GM21367 (cell line): ENCODE results near the gene FTCDNL1.
A peak's percentile ranks its signal among the peaks of the same experiment; 100 is the strongest.

Source experiments
- ATAC-seq: cut with Tn5 transposase; IDR thresholded peaks from one replicate; pipeline ENCODE4 v1.9.1; 2021; ENCODE audit not compliant: unreplicated experiment

The FTCDNL1 gene

DNA sequence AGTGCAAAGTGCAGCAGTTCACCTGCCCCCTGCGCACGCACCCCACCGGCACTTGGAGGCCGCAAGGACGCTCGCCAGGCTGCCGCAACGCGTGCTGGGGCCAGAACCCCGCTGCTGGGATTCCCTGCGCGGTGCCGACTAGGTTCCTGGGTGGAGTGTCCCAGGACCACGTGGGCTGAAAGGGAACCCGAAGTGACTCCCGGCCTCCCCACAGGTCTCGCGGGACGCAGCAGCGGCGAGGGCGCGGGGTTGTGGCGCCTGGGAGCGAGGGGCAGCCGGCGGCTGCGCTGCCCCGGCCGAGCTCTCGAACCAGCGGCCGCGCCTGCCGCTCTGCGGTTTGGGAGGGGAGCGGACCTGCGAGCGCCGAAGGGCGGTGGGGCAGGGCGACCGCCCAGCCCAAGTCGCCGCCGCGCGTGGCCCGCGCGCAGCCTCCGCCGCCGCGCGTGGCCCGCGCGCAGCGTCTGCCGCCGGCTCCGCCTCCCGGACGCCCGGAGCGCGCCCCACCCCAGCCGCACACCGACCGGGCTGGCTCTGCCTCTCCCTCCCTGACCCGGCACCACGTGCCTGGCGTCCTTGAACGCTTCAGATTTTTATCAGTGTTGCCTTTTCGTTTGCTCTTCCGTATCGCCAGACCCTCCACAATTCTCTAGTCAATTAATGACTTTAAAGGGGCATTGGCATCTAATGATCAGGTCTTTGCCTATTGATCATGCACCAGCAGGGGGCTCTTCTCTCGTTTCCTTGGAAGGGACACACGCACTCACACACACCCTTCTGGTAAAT is at the start of gene FTCDNL1:
FTCDNL1 (minus strand) TSS at position 475 of the 783 bp plus-strand sequence. CDS start 2,230 bp downstream, outside the sequence.
- peak; percentile 96 for ATAC-seq

DNA sequence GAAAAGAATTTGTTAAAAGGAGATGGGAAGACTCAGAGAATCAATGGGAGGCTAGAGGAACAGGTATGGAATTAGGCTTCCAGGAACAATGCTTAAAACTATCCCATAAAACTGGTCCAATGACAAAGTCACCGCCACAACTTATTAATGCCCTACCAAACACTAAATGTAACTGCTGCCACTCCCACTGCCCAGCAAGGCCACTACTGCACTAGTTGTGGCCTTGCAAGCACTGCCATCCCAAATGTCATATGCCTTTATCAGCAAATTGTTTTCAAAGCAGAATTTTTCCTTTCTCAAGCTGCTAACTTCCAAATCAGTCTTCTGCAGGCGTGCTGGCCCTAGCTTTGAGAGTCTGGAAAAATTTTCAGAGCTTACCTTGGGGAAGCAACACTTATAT is 45.6 kb upstream of the FTCDNL1 start:
- ATAC-seq = no peak

DNA sequence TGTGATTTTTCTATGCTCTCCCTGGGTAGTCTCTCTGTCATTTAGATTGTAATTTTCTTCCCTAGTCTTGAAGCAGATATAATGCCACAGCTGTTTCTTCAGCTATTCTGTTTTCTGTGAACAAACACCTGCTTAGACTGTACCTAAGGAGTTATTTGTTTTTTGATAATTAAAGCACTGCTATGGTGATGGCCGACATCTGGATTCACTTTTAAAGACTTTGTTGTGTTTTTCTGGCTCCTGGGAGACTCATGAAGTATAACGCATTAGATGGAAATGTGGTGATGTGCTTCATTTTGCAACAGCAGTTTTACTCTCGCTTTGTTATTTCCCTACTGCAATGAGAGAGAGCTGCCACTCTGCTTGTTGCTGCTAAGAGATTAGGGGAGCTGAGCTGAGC is 44.4 kb upstream of the FTCDNL1 start:
- no peak for ATAC-seq

DNA sequence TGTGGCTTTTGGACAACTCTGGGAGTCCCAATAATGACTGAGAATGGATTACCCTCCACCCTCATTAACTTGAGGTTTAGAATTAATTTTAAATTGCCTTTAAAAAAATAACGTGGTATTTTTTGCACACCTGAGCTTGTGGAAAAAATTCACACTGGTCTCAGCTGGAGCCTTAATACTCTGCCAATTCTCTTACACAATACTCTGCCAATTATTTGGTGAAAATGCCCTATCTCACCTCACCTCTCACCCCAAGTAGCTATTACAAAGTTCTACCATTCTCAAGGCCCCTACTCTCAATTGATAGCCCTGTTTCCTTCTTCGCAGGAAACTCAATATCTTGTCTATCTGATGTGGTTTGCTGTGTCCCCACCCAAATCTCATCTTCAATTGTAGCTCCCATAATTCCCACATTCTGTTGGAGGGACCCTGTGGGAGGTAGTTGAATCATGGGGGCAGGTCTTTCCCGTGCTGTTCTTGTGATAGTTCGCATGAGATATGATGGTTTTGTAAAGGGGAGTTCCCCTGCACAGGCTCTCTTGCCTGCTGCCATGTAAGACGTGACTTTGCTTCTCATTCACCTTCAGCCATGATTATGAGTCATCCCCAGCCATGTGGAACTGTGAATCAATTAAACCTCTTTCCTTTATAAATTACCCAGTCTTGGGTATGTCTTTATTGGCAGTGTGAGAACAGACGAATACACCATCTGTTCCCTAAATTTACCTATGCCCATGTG is 32.7 kb upstream of the FTCDNL1 start:
- ATAC-seq = no peak

DNA sequence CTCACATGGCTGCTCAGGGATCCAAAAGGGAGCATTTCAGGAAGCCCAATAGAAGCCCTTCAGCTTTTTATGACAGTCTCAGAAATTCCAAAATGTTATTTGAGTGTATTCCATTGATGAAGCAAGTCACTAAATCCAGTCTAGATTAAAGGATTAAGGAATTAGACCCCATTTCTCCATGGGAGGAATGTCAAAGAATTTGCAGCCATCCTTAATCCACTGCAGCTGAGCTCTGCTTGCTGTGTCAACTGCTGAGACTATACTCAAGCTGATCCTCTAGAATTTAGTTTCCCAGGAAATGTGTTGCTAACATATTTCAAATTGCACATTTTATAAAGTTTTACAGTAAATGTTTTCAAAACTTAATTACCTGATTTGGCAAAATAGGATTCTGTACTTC is 31.7 kb upstream of the FTCDNL1 start:
- ATAC-seq = no peak

DNA sequence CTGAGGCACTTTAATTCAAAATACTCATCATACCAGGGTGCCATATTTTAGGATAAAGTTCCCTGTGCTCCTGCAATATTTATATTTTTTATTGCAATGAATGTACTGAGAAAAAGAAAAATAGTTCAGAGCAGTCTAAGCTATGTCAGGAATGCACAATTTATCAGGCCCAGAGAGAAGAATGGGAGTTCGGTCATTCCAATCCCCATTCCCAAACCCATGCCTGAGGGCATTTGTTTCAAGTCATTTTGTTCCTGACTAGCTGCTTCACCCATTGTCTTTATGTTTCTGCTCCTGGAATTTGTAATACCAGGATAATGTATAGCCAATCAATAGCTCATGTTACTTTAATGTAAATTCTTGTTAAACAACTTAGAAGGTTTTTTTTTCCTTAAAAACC is 24.4 kb upstream of the FTCDNL1 start:
- no peak for ATAC-seq

DNA sequence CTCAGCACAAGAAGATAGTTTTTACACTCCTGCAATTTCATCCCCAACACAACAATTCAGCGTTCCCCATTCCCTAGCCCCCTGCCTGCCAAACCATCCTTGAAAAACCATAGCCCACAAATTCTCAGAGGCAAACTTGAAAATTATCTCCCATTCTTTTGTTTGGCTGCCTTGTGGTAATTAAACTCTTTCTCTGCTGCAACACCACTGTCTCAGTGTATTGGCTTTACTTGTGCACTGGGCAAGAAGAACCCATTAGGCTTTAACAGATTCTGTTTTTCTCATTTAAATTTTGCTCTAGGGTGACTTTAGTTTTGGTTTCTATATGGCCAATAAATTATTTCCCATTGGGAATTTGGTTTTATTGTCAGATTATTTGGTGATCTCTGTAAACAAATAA is 23.2 kb upstream of the FTCDNL1 start:
- no peak for ATAC-seq

DNA sequence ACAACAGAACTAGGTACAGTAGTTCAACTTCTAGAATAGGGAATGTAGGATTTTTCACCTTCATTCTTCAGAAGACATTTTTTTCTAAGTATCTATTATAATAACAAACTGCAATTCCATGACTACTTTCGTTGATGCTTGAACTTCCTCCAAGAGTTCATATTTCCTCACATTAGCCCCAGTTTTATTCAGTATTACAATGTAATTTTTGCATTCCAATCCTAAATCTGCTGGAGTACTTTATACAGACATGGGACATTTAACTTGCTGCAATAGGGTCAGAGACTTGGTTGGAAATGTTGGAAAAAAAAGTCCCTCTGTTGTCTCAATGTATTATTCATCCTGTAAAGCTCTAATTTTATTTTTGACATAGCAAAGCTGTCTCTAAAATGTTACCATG is 19.6 kb upstream of the FTCDNL1 start:
- no peak for ATAC-seq

DNA sequence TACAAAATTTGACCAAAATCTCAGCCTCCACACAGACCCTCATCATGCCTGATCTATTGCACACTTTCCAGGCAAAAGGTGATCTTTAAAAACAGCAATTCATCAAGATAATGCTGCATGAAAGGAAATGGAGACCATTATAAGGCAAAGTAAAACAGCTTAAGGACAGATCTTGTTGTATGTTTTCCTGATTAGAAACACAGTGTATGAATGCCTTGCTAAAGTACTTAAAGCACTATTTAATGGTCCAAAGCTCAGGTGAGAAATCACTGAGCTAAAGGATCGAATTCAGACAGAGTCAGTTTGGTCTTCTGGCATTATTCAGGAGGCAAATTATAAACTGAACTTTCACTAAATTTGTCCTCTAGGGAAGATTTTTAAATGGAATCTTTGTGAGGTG is 18.7 kb upstream of the FTCDNL1 start:
- ATAC-seq = no peak

DNA sequence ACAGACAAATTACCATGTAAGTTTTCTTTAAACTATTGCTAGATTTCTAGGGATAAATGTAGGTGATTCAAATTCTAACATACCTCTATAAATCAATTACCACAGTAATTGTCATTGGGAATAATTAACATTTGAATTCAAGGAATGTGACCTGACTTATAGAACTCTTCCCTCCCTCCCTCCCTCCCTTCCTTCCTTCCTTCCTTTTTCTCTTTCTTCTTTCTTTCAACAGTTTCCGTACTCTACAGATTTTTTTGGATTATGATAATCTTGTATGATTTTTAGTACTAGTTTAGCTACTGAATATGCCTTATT is 18.2 kb upstream of the FTCDNL1 start:
- no peak for ATAC-seq

DNA sequence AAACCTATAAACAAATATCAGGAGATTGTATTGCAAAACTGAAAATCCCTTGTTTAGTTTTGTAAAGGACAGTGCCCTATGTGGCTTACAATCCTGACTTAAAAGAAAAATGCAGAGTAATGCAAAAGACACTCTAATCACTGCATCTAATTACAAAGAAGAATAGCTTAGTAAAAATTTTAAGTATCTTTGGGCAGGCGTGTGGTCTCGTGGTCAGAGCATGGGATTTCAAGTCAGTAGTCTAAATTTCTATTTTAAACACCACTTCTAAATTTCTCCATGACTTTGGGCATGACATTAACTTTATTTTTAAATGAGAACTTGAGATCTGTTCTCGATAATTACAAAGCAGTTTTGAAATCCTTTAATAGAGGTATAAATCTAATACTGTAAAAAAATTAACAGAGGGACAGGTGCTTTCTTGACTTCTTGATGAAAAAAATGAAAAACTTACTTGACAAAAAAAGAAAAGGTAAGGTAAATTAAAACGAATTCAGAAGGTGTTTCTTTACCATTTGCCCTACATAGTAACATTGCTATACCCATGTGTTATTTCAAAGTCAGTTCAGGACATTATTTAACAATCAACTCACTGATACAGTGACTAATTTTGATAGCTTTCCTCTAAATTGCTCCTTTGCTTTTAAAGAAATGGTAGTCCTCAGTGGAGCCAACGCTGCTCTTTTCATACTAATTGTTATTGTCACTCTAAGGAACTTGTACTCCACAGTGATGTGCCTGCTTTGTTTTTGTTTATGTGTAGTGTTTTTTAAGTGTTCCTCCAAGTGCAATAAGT is 17.6 kb upstream of the FTCDNL1 start:
- no peak for ATAC-seq

DNA sequence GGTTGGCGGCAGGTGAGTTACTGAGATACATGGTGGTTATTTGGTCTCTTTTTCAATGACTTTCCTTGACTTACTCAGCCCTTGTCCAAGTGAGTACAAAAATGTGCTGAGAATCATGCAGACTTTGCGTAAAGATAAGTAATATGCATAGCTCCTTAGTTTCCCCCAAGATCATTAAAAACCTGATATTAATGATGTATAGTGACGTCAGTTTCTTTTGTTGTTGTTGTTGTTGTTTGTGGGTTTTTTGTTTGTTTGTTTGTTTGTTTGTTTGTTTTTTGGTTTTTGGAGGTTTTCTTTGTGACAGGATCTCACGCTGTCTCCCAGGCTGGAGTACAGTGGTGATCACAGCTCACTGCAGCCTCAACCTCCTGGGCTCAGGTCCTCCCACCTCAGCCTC is 14.9 kb upstream of the FTCDNL1 start:
- no peak for ATAC-seq

DNA sequence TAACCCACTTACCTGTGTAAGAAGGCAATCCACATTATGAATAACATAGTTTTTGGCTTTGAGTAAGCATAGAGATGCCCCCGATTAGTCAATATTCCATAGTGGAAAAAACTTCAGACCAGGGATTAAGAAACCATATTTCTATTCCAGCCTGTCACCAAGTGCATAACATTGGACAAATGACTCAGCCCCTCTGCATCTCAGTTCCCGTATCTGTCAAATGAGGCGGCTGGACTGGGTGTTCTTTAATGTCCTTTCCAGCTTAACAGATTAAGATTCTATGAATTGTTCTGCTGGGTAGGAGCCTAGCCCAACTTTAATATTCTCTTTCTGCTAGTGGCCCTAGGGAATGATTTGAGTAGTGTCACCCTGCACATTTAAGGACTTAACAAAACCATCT is 11.8 kb upstream of the FTCDNL1 start:
- ATAC-seq = no peak

DNA sequence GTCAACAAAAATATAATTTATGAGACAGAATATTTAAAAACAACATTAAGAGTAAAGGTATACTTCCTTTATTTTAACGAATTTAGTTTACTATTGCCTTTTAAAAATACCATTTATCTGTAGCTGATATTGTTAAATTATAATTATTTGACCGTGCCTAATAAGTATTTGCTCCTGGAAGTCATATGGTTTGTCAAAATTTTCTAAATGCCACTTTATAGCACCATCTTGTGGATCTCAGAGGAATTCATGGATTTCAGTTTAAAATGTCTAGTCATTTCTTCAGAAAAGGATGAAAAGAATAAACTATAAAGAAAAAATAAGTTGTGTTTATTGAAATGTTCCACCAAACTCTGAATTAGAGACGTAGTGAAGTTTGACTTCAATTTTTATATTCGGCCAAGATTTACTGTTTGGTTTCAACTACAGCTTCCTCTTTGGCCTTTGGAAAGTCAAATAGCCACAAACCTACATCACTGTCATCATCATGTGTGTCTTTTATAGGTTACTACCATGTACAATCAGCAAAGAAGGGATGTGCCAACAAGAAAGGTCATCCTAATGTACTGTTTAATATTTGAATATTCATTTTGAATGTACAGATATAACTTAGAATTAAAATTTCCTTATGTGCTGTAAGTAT is 10.3 kb upstream of the FTCDNL1 start:
- no peak for ATAC-seq

DNA sequence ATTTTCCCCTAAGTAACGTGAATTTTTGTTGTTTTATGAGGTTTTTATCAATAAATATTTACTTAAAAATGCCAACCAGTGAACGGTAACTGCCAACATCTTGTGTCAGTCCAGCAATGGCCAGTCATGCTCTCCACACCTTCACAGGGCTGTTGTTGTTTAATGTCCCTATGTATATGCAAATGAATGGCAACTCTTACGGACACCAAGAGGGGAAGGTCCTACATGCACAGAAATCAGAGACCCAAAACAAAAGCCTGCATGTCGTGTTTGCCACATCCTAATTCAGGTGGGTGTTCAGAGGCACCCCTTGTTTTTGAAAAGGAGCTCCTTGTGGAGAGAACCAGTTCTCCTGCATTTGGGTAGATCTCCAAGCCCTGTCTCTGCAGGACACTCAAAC is 4.8 kb upstream of the FTCDNL1 start:
- ATAC-seq = no peak

DNA sequence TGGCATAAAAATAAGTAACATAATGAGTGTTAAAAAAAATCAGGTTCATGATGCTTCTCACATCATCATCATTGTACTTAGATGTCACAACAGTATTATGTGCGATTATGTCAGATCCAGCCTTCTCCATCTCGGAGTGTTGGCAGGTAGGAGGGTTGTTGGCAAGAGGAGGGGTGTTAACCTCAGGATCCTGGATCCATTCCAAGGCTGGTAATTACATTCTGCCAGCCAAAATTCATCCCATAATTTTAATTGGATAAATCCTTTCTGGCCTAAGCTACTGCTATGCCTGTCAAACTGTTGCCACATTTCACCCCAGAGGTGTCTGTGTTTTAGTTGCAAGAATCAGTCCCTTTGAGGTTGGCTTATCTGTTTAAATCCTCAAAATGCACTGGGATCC is 891 bp upstream of the FTCDNL1 start:
- no peak for ATAC-seq

DNA sequence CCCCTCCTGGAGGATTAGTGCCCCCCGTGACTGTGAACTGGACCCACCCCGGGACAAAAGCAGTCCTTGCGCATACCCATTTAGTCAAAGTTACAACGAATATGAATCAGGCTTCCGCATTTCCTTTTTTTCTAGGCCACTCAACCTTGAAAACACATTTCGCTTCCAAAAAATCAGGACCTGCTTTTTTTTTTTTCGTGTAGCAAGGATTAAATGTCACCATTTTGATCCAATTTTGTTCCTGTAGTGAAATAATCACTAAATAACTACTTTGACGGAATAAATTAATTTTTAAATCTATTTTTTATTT is 464 bp upstream of the FTCDNL1 start:
- ATAC-seq = no peak

DNA sequence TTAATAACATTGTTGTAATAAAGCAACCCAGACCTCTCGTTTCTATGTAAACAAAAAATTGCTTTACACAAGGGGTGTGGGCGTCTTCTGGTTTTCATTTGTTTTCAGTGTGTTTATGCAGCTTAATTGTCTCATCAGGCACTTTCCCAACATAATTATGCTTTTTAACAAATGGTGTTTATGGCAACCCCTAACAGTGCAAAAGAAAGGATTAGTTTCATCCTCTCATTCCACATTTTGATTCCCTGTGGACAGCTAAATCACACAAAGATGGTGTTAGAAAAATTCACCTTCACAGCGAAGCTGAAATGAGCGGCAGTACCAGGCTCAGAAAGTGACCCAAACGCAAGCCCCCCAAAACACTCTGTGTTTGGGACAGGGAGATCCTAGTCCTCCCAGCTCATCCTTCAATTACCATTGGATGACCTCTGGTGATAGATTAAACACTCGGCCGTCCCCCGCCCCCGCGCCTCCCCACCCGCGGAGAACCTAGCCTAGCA is 724 bp downstream of the FTCDNL1 start:
- no peak for ATAC-seq

DNA sequence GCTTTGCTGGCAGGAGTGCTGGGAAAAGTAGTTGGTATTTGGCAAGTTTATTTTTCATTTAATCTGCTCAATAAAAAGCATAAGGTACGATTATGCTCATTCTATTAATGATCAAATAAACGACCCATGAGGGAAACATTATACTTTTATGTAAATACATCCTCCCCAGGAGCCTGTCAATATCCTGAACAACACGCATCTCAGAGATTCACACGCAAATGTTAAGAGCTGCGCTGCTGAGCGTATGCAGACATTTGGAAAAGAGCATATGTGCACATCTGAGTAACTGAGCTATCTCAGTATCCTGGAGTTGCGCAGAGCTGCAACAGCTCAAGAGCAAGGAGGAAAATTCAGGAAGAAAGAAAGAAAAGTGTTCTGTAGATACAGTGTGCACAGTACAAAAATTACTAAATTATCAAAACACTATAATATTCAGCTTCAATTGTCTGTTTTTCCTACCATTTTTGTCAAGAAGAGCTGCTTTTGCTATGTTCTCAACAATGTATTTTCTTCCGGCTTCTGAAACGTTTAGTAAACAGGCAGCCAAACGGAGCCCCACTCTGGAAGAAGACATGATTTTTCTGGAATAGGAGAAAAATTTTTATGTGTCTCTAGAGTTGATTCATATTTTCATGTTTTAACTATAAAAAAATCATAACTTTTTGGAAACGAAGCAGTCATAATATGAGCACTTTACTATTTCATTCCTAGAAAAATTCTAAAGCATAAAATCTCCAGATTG is 2.4 kb downstream of the FTCDNL1 start:
- ATAC-seq = no peak

DNA sequence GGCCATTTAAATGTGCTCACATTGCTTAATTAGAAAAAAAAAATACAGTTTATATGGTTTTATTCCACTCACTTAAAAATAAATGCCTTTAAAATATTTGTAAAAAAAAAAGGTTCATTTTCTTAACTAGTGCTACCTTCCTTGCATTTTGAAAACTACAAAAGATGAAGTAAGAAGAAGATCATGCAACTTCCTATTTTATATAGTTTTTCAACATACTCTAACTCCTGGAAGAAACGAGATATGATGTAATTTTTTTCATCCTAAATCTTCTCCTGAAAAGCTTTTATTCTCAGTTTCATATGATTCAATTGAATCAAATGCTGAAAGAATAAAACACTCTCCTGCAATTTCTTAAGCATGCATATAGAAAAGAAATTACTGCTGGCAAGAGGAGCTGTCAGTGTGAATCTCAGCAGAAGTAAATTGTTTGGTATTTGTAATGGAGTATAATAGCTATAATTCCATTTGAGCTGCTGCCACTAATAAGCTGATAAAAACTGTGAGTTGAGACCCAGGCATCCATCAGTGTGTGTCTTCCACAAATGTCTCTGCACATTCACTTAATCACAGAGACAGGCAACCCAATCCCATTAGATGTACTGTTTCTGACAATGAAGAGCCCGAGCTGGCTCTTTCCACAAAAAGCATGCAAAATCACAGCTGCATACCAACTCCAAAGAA is 3.7 kb downstream of the FTCDNL1 start:
- ATAC-seq = no peak
